Esophagus muscularis mucosa (tissue), 3 donors: ENCODE measurements around the gene DIAPH1.

ENCODE experiments used
- POLR2A ChIP-seq: fragments of 450-650 bp; IDR thresholded peaks from one replicate; pipeline ENCODE4 v1.6.1; 2017; ENCODE audit warnings: antibody characterized with exemption, moderate library complexity, mild to moderate bottlenecking, low read depth
- TF ChIP-seq, protein P1 (sequence below), 3 experiments: fragments of 200-600 bp in 2 of 3; fragments of 450-650 bp in 1 of 3; sonication (generic) in 2 of 3; IDR thresholded peaks; one replicate each; pipeline ENCODE4 v1.5.1; 2017 to 2019; ENCODE audit warnings: antibody characterized with exemption in 3 of 3, mild to moderate bottlenecking in 2 of 3, moderate library complexity in 1 of 3

DNA sequence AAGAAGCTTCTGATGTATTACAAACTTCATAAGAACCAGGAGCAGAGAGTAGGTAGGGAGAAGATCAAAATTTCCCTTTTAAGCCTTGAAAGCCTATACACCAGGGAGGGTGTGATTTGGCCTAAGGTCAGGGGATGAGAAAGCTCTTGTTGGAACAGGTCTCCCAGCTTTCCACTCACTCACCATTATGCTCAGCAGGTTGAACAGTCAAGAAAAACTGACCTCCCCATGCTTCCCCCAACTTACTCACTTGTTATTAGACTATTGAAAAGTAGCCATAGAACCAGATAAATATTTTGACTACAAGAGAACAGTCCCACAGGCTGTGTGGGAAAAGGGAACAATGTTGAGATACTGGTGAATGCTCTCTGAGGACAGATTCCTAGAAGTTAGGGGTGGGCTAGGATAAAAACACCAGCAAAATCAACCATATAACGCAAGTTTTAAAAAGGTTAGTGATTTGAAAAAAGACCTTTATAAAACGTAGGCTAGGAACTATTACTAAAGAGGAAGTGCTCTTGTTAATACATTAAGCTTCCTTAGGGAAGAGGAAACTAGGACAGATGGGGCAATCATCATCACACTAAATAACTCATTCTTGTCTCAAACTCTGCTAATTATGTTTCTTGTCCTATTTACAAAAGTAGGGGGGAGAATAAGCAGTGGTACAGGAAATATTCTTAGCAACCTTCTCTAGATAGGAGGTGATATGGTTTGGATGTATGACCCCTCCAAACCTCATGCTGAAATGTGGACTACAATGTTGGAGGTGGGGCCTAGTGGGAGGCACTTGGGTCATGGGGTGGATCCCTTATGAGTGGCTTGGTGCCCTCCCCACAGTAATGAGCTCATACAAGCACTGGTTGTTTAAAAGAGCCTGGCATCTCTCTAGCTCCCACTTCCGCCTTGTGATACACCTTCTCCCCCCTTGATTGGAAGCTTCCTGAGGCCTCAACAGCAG lies 98.9 kb downstream of the DIAPH1 start:
- no peak for TF ChIP-seq POLR2A
- TF ChIP-seq, protein P1, sequence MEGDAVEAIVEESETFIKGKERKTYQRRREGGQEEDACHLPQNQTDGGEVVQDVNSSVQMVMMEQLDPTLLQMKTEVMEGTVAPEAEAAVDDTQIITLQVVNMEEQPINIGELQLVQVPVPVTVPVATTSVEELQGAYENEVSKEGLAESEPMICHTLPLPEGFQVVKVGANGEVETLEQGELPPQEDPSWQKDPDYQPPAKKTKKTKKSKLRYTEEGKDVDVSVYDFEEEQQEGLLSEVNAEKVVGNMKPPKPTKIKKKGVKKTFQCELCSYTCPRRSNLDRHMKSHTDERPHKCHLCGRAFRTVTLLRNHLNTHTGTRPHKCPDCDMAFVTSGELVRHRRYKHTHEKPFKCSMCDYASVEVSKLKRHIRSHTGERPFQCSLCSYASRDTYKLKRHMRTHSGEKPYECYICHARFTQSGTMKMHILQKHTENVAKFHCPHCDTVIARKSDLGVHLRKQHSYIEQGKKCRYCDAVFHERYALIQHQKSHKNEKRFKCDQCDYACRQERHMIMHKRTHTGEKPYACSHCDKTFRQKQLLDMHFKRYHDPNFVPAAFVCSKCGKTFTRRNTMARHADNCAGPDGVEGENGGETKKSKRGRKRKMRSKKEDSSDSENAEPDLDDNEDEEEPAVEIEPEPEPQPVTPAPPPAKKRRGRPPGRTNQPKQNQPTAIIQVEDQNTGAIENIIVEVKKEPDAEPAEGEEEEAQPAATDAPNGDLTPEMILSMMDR (IDR thresholded peaks at IDR 0.05) = no peak
